ENCODE data around the gene CCDC78.

Gene CCDC78

GRCh38 chr16:736936-737481, 10.8 kb upstream of the CCDC78 start:
- DNase-seq = no peak

GRCh38 chr16:735982-736453, 9.8 kb upstream of the CCDC78 start:
- DNase-seq = no peak

GRCh38 chr16:734981-735881, 9.0 kb upstream of the CCDC78 start:
- no peak for DNase-seq

GRCh38 chr16:734208-734980, 8.2 kb upstream of the CCDC78 start:
- no peak for DNase-seq

GRCh38 chr16:733382-734207, 7.4 kb upstream of the CCDC78 start:
- DNase-seq = no peak

GRCh38 chr16:732936-733335, 6.7 kb upstream of the CCDC78 start:
- DNase-seq = no peak

- DNase-seq = no peak
Observed at GRCh38 chr16:732332-732731, 6.1 kb upstream of the CCDC78 start.

- no peak for DNase-seq
Observed at GRCh38 chr16:730666-731509, 4.6 kb upstream of the CCDC78 start.

- no peak for DNase-seq
Observed at GRCh38 chr16:729768-730665, 3.8 kb upstream of the CCDC78 start.

- DNase-seq = no peak
Observed at GRCh38 chr16:728890-729744, 2.9 kb upstream of the CCDC78 start.

GRCh38 chr16:728131-728889, 2.1 kb upstream of the CCDC78 start:
- DNase-seq = peak; percentile 59

GRCh38 chr16:727291-727977, 1.2 kb upstream of the CCDC78 start:
- DNase-seq = no peak

- DNase-seq = no peak
Observed at GRCh38 chr16:726188-726437, 130 bp downstream of the CCDC78 start.

- DNase-seq = no peak
Observed at GRCh38 chr16:725463-726187, 618 bp downstream of the CCDC78 start.

GRCh38 chr16:725041-725376, 1.2 kb downstream of the CCDC78 start:
- DNase-seq = no peak

- DNase-seq = no peak
Observed at GRCh38 chr16:724188-725040, 1.8 kb downstream of the CCDC78 start.

- DNase-seq = no peak
Observed at GRCh38 chr16:723695-724094, 2.5 kb downstream of the CCDC78 start.
